ENCODE data around the gene NDUFB7.
"Not testable (repeated sequence)": the region's sequence is repeated elsewhere in the genome, so short reads cannot be mapped to it uniquely, and the experiment has no call there.

NDUFB7 gene

DNA sequence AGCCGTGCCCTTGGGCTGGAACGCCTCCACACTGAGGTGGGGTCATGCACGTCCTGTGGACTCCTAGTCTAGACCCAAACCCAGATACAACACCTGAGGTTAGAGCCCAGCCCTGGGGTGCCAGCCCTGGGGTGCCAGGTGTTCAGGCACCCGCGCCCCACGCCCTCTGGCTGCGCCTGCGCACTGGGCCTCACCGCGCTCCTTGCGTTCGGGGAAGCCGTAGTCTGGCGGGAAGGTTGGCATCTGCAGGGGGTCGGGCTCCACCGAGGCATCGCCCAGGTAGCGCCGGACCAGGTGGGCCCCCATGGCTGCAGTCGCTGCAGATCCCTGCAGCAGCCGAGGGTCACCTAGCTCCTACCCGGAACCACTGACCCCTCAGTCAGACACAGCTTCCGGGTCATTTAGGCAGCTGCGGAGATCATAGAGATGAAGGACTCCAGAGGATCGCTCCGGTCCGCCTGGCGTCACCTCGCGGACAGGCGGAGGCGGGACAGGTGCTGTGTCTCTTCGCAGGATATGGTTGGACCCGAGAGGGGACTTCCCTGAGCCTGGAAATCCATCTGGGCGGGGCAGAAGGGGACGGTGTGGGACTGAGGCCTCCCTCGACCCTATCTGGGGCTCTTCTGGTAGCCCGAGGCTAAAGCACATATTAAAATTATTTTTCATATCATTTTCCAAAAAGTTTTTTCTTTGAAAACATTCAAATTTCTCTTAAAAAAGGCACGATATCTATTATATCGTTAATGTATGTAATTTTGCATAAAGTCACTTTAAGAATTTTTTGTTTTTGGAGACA lies at the start of gene NDUFB7:
Gene NDUFB7, minus strand, starts transcription at position 372 of the 796 bp plus-strand sequence. Its CDS starts 66 bp downstream, at position 306.
- peak; percentile 83 for DNase-seq

DNA sequence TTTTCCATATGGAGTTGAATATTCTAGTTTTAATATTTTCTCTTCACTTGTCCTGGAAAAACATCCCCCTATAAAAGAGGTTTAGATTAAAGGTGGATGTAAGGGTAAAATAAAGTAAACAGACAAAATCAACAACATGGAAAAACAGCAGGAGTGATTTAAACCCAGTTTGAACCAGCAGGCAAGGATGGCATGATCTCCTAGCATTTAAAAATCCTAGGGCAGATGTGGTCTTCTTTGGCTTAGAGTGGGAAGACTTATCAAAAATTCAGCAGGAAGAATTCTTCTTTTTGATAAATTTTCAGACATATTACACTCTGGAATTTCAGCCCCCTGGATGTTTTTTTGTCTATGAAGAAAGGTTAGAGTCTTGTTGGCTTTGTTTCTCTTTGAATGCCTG lies 47.5 kb upstream of the NDUFB7 start:
- DNase-seq, result no peak

GRCh38 chr19:14616407-14616806 lies 44.5 kb upstream of the NDUFB7 start:
- no peak for DNase-seq

GRCh38 chr19:14615623-14616022 lies 43.8 kb upstream of the NDUFB7 start:
- DNase-seq, result no peak

- no peak for DNase-seq
Measured at GRCh38 chr19:14614099-14614412, 42.2 kb upstream of the NDUFB7 start.

DNA sequence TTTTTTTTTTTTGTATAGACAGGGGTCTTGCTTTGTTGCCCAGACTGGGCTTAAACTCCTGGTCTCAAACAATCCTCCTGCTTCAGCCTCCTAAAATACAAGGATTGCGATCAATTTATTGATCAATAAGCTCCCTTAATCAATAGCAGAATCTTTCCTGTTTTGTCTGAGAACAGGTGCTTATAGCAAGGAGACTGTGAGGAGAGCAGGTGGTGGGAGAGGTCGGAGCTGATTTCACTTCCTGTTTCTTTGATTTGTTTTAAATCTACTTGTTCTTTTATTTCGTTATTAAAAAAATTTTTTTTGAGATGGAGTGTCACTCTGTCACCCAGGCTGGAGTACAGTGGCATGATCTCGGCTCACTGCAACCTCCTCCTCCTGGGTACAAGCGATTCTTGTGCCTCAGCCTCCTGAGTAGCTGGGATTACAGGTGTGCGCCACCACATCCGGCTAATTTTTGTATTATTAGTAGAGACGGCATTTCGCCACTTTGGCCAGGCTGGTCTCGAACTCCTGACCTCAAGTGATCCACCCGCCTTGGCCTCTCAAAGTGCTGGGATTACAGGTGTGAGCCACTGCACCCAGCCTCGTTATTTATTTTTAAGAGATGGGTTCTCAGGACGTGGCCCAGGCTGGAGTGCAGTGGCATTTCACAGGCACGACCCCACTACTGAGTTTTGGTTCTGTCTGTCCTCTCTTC lies 41.7 kb upstream of the NDUFB7 start:
- DNase-seq, result not testable (repeated sequence)

GRCh38 chr19:14612657-14613056 lies 40.8 kb upstream of the NDUFB7 start:
- DNase-seq, result no peak

DNA sequence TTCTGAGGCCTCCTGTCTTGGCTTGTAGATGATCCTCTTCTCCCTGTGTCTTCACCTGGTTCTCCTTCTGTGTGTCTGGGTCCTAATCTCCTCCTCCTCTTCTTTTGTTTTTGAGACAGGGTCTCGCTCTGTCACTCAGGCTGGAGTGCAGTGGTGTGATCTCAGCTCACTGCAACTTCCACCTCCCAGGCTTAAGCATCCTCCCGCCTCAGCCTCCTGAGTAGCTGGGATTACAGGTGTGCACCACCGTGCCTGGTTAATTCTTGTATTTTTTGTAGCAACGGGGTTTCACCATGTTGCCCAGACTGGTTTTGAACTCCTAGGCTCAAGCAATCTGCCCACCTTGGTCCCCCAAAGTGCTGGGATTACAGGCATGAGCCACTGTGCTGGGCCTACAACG lies 40.4 kb upstream of the NDUFB7 start:
- not testable (repeated sequence) for DNase-seq

DNA sequence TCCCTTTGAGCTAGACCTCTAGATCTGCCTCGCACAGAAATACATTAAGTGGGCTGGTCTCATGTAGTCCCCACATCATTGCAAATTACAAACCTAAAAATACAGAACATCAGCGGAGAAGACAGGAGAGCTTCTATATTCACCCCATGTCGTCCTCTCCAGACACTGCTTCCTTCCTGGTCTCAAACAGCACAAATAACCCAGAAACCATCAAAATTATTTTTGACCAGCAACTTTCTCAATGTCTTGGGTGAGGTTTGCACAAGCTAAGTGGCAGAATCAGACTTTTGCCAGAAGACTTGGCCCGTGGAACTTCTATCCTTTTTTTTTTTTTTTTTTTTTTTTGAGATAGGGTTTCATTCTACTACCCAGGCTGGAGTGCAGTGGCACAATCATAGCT lies 39.2 kb upstream of the NDUFB7 start:
- no peak for DNase-seq

DNA sequence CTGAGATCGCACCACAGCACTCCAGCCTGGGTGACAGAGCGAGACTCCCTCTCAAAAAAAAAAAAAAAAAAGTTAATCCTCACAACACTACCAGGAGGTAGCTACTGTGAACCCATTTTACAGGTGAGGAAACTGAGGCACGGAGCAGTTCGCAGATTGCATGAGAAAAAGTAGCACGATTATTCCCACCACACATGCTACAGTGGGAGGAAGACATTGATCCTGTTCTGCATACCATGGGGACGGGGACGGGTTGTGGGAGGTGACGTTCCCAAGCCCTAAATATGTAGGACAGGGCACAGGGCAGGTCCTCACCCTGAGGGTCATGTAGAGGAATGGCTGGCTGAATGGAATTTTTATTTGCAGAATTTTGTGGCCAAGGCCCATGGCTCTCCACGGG lies 34.8 kb upstream of the NDUFB7 start:
- no peak for DNase-seq

DNA sequence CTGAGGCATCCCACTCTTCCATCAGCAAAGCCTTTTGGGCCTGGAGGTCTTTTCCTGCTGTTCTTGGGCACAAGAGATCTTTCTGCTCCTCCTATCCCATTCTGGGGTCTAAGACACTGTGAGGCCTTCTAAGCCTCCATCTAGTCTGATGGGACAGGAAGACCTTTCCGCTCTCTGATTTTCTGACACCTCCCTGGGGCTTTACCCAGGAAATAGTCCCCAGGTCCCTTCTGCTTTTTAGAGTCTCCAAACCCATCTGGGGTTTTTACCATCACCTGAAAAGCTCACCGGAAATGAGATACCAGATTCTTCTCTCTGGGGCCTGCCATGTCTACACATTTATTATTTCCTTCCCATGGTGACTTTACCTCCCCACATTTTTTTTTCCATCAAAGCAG lies 32.1 kb upstream of the NDUFB7 start:
- no peak for DNase-seq

DNA sequence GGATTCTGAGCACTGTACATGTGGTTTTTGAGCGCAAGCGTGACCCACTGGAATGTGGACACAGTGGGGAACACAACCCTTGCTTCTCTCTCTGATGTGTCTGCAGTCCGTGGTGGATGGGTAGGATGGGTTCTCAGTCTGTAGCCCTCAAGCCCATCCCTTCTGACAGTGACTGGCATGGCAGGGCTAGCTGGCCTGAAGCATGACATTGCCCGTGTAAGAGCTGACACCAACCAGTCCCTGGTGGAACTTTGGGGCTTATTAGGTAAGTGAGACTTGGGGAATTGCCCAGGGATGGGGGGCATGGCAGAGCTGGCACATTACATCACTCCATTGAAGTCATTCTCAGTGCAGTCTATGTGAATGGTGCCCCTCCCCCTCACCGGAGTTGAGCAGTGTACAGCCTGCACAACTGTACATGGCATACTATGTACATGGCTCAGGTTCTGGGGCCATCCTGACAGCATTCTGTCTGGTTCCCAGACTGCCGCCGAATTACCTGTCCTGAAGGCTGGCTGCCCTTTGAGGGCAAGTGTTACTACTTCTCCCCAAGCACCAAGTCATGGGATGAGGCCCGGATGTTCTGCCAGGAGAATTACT lies 27.8 kb upstream of the NDUFB7 start:
- DNase-seq, result no peak

- DNase-seq, result no peak
Measured at GRCh38 chr19:14595558-14595957, 23.7 kb upstream of the NDUFB7 start.

DNA sequence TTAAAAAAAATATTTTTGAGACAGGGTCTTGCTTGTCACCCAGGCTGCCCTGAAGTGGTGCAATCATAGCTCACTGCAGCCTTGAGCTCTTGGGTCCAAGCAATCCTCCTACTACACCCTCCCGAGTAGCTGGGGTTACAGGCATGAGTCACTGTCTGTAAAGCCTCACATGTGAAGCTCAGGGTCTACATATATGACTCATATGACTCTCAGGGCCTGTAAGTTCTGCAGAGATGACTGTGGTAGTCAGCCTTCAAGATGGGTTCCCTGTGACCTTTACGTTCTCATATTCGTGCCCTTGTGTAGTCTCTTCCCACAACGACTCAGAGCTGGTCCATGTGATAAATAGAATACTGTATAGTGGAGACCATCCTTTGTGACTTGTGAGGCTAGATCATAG lies 17.6 kb upstream of the NDUFB7 start:
- DNase-seq, result not testable (repeated sequence)

GRCh38 chr19:14585187-14585586 lies 13.3 kb upstream of the NDUFB7 start:
- not testable (repeated sequence) for DNase-seq

DNA sequence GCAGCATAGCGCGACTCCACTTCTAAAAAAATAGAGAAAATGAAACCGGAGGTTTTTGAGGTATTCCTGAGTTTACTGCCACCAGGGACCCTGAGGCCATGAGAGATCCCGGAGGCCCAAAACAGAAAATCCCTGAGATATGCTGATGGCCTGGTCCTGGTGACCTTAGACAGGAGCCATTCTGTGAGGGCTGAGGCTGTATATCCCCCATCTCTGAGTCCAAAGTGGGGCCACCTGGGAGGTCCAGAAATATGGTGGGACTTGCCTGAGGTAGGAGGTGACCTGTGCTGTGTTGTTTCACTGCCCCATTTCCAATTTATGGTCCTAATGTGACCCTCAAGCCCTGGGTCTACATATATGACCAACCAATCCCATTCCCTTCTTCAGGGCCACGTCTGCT lies 12.5 kb upstream of the NDUFB7 start:
- not testable (repeated sequence) for DNase-seq

DNA sequence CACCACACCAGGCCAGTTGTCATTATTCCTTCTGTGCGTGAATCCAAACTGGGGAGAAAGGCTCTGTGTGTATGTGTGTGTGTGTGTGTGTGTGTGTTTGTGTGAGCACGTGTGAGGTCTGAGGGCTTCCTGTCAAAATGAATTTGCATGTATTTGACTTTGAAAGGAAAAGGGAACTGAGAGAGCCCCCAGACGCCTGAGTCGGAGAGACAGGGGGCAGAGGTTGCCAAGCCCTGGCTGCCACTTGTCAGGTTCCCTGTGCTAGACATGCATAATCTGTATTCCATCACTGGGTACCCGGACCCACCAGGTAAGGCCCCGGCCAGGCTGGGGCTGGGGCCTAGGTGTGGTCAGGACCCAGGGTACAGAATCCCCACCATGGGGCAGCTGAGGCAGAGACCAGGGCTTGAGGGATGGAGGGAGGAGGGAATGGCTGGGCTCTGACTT lies 11.1 kb upstream of the NDUFB7 start, which contains the start of gene CLEC17A:
Gene CLEC17A, plus strand, starts transcription at position 191 of the 447 bp plus-strand sequence. Its CDS starts 77 bp downstream, at position 268.
- no peak for DNase-seq

- DNase-seq, result no peak
Measured at GRCh38 chr19:14580623-14581237, 8.9 kb upstream of the NDUFB7 start.

DNA sequence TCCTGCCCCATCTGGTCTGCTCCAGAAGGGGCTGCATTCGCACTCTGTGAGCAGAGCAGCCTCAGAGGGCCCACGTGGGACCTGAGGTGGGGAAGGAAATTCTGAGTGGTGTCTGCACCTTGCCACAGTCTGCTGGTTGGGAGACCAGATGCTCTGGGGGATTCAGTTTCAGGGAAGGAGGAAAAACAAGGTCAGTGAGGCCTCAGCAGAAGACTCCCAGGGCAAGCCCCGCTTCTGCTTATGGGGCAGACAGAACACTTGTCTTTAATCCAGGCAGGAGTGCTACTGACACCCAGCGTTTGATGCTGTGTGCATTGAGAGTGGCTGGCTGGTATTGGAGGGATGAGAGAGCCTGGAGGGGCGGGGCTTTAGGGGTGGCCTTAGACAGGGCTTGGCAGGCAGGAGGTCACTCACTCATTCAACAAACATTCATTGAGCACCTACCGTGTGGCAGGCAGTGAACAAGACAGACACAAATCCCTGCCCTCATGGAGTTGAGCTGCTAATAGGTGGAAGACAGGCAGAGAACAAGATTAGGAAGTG lies 6.1 kb upstream of the NDUFB7 start:
- DNase-seq, result no peak

DNA sequence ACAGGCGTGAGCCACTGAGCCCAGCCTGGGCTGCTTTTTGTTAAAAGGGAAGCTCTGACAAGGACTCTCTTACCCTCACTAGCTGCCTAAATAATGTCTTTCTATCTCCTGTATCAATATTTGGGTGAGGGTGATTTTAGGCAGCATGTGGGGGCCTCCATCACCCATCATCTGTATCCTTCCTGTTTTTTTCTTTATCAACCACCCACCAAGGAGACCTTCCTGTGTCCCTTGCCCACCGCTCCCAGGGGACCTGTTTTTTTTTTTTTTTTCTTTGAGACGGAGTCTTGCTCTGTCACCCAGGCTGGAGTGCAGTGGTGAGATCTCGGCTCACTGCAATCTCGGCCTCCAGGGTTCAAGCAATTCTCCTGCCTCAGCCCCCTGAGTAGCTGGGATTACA lies 5.4 kb upstream of the NDUFB7 start:
- no peak for DNase-seq

DNA sequence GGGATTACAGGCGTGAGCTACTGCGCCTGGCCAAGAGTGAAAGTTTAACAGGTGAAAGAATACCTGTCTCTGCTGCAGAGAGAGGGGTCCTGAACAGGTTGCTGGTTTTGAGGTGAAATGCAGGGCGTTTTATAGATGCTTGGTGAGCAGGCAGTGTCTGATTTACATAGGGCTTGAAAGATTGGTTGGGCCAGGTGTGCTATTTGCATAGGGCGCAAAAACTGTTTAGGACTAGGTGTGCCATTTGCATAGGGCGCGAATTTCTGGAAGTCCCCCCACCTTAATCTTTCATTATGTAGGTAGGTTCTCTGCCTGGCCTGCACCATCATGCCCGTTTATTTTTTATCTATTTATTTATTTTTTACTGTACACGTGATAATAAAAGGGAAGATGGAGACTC lies 4.5 kb upstream of the NDUFB7 start:
- DNase-seq, result no peak

DNA sequence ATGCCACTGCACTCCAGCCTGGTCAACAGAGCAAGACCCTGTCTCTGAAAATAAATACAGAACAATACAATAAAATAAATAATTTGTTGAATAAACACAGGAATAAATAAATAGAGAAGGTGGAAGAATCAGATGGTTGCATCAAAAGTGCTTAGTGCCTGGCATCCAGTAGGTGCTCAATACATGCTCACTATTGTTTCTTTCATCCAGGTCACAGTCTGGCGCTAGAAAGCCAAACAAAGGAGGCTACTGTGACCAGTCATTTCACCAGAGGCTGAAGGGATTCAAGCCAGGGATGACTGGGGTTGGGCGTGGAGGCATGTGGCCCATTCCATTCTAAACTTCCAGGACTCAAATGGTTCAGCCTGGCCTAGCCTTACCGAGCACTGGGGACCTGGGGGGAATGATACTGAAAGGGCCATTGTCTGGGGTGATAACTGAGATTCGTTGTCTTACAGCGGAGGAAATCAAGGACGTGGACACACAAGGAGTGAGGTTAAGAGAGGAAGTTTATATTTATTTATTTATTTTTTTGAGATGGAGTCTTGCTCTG lies 3.6 kb upstream of the NDUFB7 start:
- DNase-seq, result no peak
